Stimulated activated CD8-positive, alpha-beta memory T cell treated with anti-CD3 and anti-CD28 coated beads, Interleukin-12 subunit alpha, Interleukin-12 subunit beta, amount 100 ng/mL, for 1 hour (primary cell): ENCODE data around the gene ADGRG3.
"Not testable (repeated sequence)": the region's sequence is repeated elsewhere in the genome, so short reads cannot be mapped to it uniquely, and the experiment has no call there.

Experiments
- DNase-seq: peaks from one replicate; pipeline ENCODE4 v3.0.0-alpha.2; 2020; ENCODE audit warnings: low read depth

Gene ADGRG3

GRCh38 chr16:57663917-57664661 is 4.0 kb upstream of the ADGRG3 start:
- DNase-seq, result no peak

- DNase-seq, result no peak
Measured at GRCh38 chr16:57664662-57665025, 3.5 kb upstream of the ADGRG3 start.

- no peak for DNase-seq
Measured at GRCh38 chr16:57665541-57665940, 2.6 kb upstream of the ADGRG3 start.

GRCh38 chr16:57666353-57667047 is 1.6 kb upstream of the ADGRG3 start:
- no peak for DNase-seq

- no peak for DNase-seq
Measured at GRCh38 chr16:57667048-57667525, 1.0 kb upstream of the ADGRG3 start.

GRCh38 chr16:57667526-57668262 is 412 bp upstream of the ADGRG3 start:
- peak; percentile 12 for DNase-seq

GRCh38 chr16:57668630-57669475 is 747 bp downstream of the ADGRG3 start:
- DNase-seq, result no peak

- no peak for DNase-seq
Measured at GRCh38 chr16:57669476-57670162, 1.5 kb downstream of the ADGRG3 start.

GRCh38 chr16:57670196-57670595 is 2.1 kb downstream of the ADGRG3 start:
- DNase-seq, result no peak

- DNase-seq, result not testable (repeated sequence)
Measured at GRCh38 chr16:57671451-57671850, 3.3 kb downstream of the ADGRG3 start.

GRCh38 chr16:57672416-57672815 is 4.3 kb downstream of the ADGRG3 start:
- DNase-seq, result no peak

- no peak for DNase-seq
Measured at GRCh38 chr16:57672824-57673223, 4.7 kb downstream of the ADGRG3 start.

- DNase-seq, result no peak
Measured at GRCh38 chr16:57675741-57676551, 7.8 kb downstream of the ADGRG3 start.

GRCh38 chr16:57676553-57677085 is 8.5 kb downstream of the ADGRG3 start:
- no peak for DNase-seq

GRCh38 chr16:57677622-57678369 is 9.7 kb downstream of the ADGRG3 start:
- DNase-seq, result no peak

GRCh38 chr16:57679016-57679415 is 10.9 kb downstream of the ADGRG3 start:
- no peak for DNase-seq

- no peak for DNase-seq
Measured at GRCh38 chr16:57679767-57680482, 11.8 kb downstream of the ADGRG3 start.

- DNase-seq, result no peak
Measured at GRCh38 chr16:57680842-57681375, 12.8 kb downstream of the ADGRG3 start.
